Karpas-422 (cell line): Measurements from ENCODE around the gene TJP1. TPM values are rescaled to one million over a fixed set of nuclear protein-coding genes. Genes with fewer than 3 reads are reported as not detected.
A peak's percentile ranks its signal among the peaks of the same experiment; 100 is the strongest.

Experiments used
- DNase-seq: peaks from one replicate; pipeline ENCODE4 v3.0.0-alpha.2; 2015
- H2AFZ ChIP-seq: fragments of 200-600 bp; sonication (generic); 2 replicates; pipeline ENCODE4 v1.6.1; 2014; ENCODE audit warnings: antibody characterized with exemption, low read length, mixed read lengths
- H3K27ac ChIP-seq: fragments of 200-600 bp; sonication (generic); 2 replicates; pipeline ENCODE4 v1.5.1; 2014; ENCODE audit warnings: mild to moderate bottlenecking, low read length, moderate library complexity
- H3K27me3 ChIP-seq: fragments of 200-600 bp; sonication (generic); 2 replicates; pipeline ENCODE4 v1.6.1; 2014; ENCODE audit warnings: low read length, mixed read lengths
- H3K36me3 ChIP-seq: fragments of 200-600 bp; sonication (generic); 2 replicates; pipeline ENCODE4 v1.6.1; 2014; ENCODE audit warnings: low read length, mixed read lengths; ENCODE audit not compliant: insufficient read depth
- H3K4me1 ChIP-seq: fragments of 200-600 bp; sonication (generic); 2 replicates; pipeline ENCODE4 v1.6.1; 2014; ENCODE audit warnings: mild to moderate bottlenecking, low read length, mixed read lengths
- H3K4me2 ChIP-seq: fragments of 200-600 bp; sonication (generic); 2 replicates; pipeline ENCODE4 v1.6.1; 2014; ENCODE audit warnings: low read length, low read depth, mild to moderate bottlenecking; ENCODE audit not compliant: poor library complexity, severe bottlenecking
- H3K4me3 ChIP-seq: fragments of 200-600 bp; sonication (generic); 2 replicates; pipeline ENCODE4 v1.5.1; 2014; ENCODE audit warnings: mild to moderate bottlenecking, antibody characterized with exemption, low read length, mixed read lengths
- H3K79me2 ChIP-seq: fragments of 200-600 bp; sonication (generic); 2 replicates; pipeline ENCODE4 v1.6.1; 2014; ENCODE audit warnings: mild to moderate bottlenecking, low read length, mixed read lengths
- H3K9ac ChIP-seq: fragments of 200-600 bp; sonication (generic); 2 replicates; pipeline ENCODE4 v1.6.0; 2014; ENCODE audit warnings: low read length
- H3K9me2 ChIP-seq: fragments of 200-600 bp; sonication (generic), shearing (Covaris generic); replicated peaks from 2 replicates; pipeline ENCODE4 v1.6.0; 2014; ENCODE audit warnings: mild to moderate bottlenecking, low read length, moderate library complexity; ENCODE audit not compliant: insufficient read depth
- H3K9me3 ChIP-seq: fragments of 300-700, 200-600 bp; sonication (generic); 2 replicates; pipeline ENCODE4 v1.6.1; 2014; ENCODE audit warnings: low read length, mixed read lengths
- H4K20me1 ChIP-seq: fragments of 200-600 bp; sonication (generic); 2 replicates; pipeline ENCODE4 v1.6.1; 2014; ENCODE audit warnings: mild to moderate bottlenecking, antibody characterized with exemption, low read length, low read depth; ENCODE audit not compliant: insufficient read depth
- total RNA-seq: library from RNA; depleted of rRNA; stranded (reverse); fragments of >200 nt; shearing (Covaris generic); gene quantifications from 2 replicates; pipeline ENCODE4 v1.2.3, GENCODE V29; 2014; ENCODE audit warnings: low replicate concordance

TJP1 gene
- total RNA-seq, 1 experiment from 2014 or later: not detected

DNA sequence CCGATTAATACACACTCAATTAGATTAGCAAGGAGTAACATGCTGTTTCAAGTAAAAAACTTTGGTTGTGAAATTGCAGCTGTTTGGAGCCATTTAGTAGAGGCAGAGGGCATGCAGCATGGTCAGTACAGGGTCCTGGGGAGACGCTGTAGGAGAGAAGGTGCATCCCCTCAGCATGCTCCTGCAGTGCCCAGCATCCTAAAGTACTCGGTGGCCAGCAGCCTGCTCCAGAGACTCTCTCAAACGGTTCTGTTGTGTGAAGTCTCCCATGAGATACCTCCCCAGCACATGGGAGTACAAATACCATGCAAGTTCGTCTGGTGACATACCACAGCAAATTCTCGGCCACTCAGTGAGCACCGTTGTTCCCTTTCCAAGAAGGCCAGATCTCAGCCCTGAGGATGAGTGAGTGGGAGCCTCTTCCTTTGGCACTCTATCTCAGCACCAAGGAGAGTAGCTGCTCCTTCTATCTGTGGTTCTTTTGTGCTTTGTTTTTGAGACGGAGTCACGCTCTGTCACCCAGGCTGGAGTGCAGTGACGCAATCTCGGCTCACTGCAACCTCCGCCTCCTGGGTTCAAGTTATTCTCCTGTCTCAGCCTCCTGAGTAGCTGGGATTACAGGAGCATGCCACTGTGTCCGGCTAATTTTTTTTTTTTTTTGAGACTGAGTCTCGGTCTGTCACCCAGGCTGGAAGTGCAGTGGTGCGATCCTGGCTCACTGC, 72.7 kb downstream of the TJP1 start:
- no peak overlapping the region for H3K4me3 ChIP-seq
- no peaks in the 10 kb centered on the region for H3K9me2 ChIP-seq
- H3K9ac ChIP-seq: no peak overlapping the region
- H3K4me2 ChIP-seq: no peak overlapping the region
- H4K20me1 ChIP-seq: no peaks in the 10 kb centered on the region
- H2AFZ ChIP-seq: no peak overlapping the region
- no peak for DNase-seq
- H3K27me3 ChIP-seq: no peaks in the 10 kb centered on the region
- H3K79me2 ChIP-seq: no peaks in the 10 kb centered on the region
- no peaks in the 10 kb centered on the region for H3K4me1 ChIP-seq
- H3K36me3 ChIP-seq: no peaks in the 10 kb centered on the region
- no peak overlapping the region for H3K27ac ChIP-seq
- H3K9me3 ChIP-seq: no peaks in the 10 kb centered on the region; the same call in 1 of the 2 replicates

DNA sequence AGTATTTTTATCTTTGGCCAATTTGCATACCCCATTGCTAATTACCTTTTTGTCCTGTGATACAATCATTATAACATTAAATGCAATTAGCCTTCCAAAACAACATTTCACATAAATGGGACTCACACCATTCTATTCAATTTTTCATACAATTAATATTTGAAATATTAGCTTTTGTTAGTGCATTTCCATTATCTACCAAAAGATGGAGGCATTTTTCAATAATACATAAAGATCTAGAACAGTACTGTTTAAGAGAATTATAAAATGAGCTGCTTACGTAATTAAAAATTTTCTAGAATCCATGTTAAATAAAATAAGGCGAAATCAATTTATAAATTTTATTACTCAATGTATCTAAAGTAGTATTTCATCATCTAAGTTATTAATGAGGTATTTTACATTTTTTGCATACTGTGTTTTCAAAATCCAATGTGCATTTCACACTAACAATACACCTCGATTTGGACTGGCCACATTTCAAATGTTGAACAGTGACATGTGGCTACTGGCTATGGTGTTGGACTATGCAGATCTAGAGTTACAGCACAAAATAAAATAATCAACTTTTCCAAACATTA, 74.3 kb downstream of the TJP1 start:
- peak; percentile 70 for DNase-seq
- Histone ChIP-seq H3K9ac (no peak overlapping the region), H3K36me3 (no peaks in the 10 kb centered on the region), H4K20me1 (no peaks in the 10 kb centered on the region), H3K79me2 (no peaks in the 10 kb centered on the region), H3K27me3 (no peaks in the 10 kb centered on the region), H3K4me2 (no peak overlapping the region), H3K4me1 (no peaks in the 10 kb centered on the region), H2AFZ (no peak overlapping the region), H3K9me3 (no peaks in the 10 kb centered on the region), H3K9me2 (no peaks in the 10 kb centered on the region), H3K27ac (no peak overlapping the region), H3K4me3 (no peak overlapping the region)

- no peak overlapping the region for H3K9ac ChIP-seq
- no peak for DNase-seq
- no peaks in the 10 kb centered on the region for H3K36me3 ChIP-seq
- no peaks in the 10 kb centered on the region for H4K20me1 ChIP-seq
- no peaks in the 10 kb centered on the region for H3K4me1 ChIP-seq
- no peak overlapping the region for H3K4me3 ChIP-seq
- H3K79me2 ChIP-seq: no peaks in the 10 kb centered on the region
- no peaks in the 10 kb centered on the region for H3K9me3 ChIP-seq
- H2AFZ ChIP-seq: no peak overlapping the region
- H3K27ac ChIP-seq: no peak overlapping the region
- H3K9me2 ChIP-seq: no peaks in the 10 kb centered on the region
- H3K27me3 ChIP-seq: no peaks in the 10 kb centered on the region
- H3K4me2 ChIP-seq: no peak overlapping the region
Observed at GRCh38 chr15:29743475-29743874, 78.8 kb downstream of the TJP1 start.

DNA sequence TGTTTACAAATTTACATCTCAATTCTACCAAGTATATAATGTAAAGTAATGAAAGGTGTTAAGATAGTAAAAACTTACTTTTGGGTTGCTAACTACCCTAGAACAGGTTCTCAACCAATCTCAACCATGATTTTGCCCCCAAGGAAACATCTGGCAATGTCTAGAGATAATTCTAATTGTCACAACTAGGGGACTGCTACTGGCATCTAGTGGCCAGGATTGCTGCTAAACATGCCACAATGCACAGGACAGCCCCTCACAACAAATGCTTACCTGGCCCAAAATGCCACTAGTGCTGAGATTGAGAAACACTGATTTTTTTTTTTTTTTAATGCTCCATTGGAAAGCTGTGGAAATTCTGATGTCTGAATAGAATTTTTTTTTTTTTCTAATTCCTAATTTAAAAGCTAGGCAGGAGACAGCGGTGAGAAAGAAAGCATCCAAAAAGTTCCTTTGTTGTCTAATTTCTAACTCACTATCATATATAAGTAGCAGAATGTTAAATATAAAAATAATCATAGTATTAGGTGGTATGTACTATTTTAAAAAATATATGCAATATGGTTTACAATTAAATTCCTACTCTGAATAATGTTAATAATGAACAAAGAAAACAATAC, 81.5 kb downstream of the TJP1 start:
- Histone ChIP-seq H3K9ac (no peak overlapping the region), H3K27ac (no peak overlapping the region), H3K4me3 (no peak overlapping the region), H3K4me2 (no peak overlapping the region), H4K20me1 (no peaks in the 10 kb centered on the region), H3K27me3 (no peaks in the 10 kb centered on the region), H3K4me1 (no peaks in the 10 kb centered on the region), H3K36me3 (no peaks in the 10 kb centered on the region), H3K9me2 (no peaks in the 10 kb centered on the region), H3K9me3 (no peaks in the 10 kb centered on the region), H2AFZ (no peak overlapping the region), H3K79me2 (no peaks in the 10 kb centered on the region)
- peak; percentile 59 for DNase-seq

DNA sequence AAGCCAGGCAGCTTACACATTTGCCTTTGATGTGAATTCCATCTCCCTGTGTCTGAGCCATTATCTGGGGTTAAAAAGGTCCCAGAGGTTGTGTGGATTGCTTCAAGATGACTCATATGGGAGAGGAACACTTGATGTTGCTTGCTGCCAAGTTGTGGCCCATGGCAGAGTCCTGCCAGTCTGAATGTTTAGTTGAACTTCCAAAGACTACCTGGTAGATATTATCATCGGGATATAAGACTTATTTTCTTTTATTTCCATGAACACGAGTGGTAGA, 85.6 kb downstream of the TJP1 start:
- Histone ChIP-seq H3K36me3 (no peaks in the 10 kb centered on the region), H4K20me1 (no peaks in the 10 kb centered on the region), H3K27ac (no peak overlapping the region), H3K9me2 (no peaks in the 10 kb centered on the region), H2AFZ (no peak overlapping the region), H3K9me3 (peaks cover 3% of the 10 kb centered on the region; the same call in 1 of the 2 replicates), H3K4me1 (no peaks in the 10 kb centered on the region), H3K27me3 (no peaks in the 10 kb centered on the region), H3K79me2 (no peaks in the 10 kb centered on the region), H3K4me3 (no peak overlapping the region), H3K4me2 (no peak overlapping the region), H3K9ac (no peak overlapping the region)
- no peak for DNase-seq

DNA sequence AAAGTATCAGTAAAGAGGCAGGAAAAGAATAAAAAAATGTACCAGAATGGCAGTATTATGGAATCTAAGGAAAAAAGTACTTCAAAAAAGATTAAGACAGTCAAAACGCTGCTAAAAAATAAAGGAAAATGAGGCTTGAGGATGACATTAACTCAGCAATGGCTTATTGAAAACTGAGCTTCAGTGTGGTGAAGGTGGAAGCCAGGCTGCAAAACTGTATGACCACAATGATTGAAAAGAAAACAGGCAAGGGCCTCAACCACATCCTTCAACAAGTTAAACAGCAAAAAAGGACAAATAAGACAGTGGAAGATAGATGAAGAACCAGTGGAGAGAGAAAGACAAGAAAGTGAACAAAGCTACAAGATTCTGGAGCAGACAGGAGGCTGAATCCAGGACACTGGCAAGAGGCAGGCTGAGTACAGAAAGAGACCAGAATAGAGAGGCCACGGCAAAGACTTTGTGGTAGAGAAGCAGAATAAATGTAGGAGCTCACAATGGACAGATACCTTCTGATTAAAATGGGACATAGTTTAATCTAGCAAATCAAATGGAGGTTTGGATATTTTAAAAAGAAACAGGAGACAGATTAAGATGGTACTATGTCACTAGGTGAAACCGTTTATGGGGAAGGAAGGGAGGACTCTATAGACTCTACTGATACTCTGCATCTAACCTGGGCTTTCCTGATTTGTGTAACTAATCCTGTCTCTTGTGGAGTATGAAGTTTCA, 86.1 kb downstream of the TJP1 start:
- Histone ChIP-seq H3K4me1 (no peaks in the 10 kb centered on the region), H3K27ac (no peak overlapping the region), H3K9ac (no peak overlapping the region), H3K79me2 (no peaks in the 10 kb centered on the region), H3K4me3 (no peak overlapping the region), H3K36me3 (no peaks in the 10 kb centered on the region), H3K9me3 (peaks cover 3% of the 10 kb centered on the region; the same call in 1 of the 2 replicates), H3K4me2 (no peak overlapping the region), H3K9me2 (no peaks in the 10 kb centered on the region), H4K20me1 (no peaks in the 10 kb centered on the region), H3K27me3 (no peaks in the 10 kb centered on the region), H2AFZ (no peak overlapping the region)
- DNase-seq: no peak

DNA sequence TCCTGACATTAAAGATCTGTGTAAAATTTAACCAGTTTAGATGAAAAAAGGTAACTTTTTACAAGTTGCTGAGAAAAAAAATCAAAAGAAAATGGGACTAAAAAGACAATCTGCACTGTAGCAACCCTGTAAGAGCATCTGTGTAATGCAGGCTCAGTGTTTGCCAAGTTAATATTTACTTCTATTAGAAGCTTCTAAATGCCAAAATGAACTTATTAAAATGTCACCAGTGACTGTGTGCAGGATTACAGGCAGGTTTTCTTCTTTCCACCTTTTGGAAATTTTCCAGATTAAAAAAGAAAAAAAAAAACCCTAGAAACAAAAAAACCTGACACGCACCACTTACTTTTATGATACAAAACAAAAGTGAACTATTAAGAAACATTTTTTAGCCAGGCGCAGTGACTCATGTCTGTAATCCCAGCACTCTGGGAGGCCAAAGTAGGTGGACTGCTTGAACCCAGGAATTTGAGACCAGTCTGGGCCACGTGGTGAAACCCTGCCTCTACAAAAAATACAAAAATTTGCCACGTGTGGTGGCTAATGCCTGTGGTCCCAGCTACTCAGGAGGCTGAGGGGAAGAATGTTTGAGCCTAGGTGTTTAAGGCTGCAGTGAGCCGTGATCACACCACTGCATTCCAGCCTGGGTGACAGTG, 87.2 kb downstream of the TJP1 start:
- Histone ChIP-seq H3K27me3 (no peaks in the 10 kb centered on the region), H2AFZ (no peak overlapping the region), H3K79me2 (no peaks in the 10 kb centered on the region), H3K36me3 (no peaks in the 10 kb centered on the region), H3K27ac (no peak overlapping the region), H3K4me3 (no peak overlapping the region), H3K4me1 (no peaks in the 10 kb centered on the region), H3K9me2 (no peaks in the 10 kb centered on the region), H3K4me2 (no peak overlapping the region), H3K9ac (no peak overlapping the region), H3K9me3 (peaks cover 3% of the 10 kb centered on the region; the same call in 1 of the 2 replicates), H4K20me1 (no peaks in the 10 kb centered on the region)
- DNase-seq: no peak

GRCh38 chr15:29731865-29732264, 90.4 kb downstream of the TJP1 start:
- Histone ChIP-seq H3K4me3 (no peak overlapping the region), H3K4me2 (no peak overlapping the region), H3K9me2 (no peaks in the 10 kb centered on the region), H2AFZ (no peak overlapping the region), H3K27me3 (no peaks in the 10 kb centered on the region), H3K9ac (no peak overlapping the region), H4K20me1 (no peaks in the 10 kb centered on the region), H3K27ac (no peak overlapping the region), H3K9me3 (peaks cover 7% of the 10 kb centered on the region), H3K79me2 (no peaks in the 10 kb centered on the region), H3K4me1 (no peaks in the 10 kb centered on the region), H3K36me3 (no peaks in the 10 kb centered on the region)
- DNase-seq: no peak
